Epithelial cell of proximal tubule (primary cell): ENCODE results near the gene CECR2. TPM values are rescaled to one million over a fixed set of nuclear protein-coding genes. Genes with fewer than 3 reads are reported as not detected.

Source experiments
- DNase-seq: peaks from one replicate; pipeline ENCODE4 v3.0.0-alpha.2; 2011; ENCODE audit warnings: low read depth
- H3K4me3 ChIP-seq: 2 replicates; pipeline ENCODE4 v1.5.1; 2011; ENCODE audit warnings: low read depth, mild to moderate bottlenecking, low read length
- total RNA-seq: library from RNA; depleted of rRNA; stranded (reverse); fragments of >200 nt; gene quantifications from 2 replicates; pipeline ENCODE4 v1.2.3, GENCODE V29; 2015
- TF ChIP-seq, protein P1 (sequence below): conservative IDR thresholded peaks from 2 replicates; pipeline ENCODE4 v1.5.1; 2012; ENCODE audit warnings: low read depth, mild to moderate bottlenecking, low read length

The CECR2 gene
- total RNA-seq, 1 donor from 2014 or later, result 3.7 TPM

- DNase-seq, result peak; percentile 22
- peak overlapping the region; percentile 39 for H3K4me3 ChIP-seq
Measured at GRCh38 chr22:17570851-17571631, 201.8 kb downstream of the CECR2 start.

GRCh38 chr22:17575151-17575550 lies 205.9 kb downstream of the CECR2 start:
- no peak overlapping the region for H3K4me3 ChIP-seq
- TF ChIP-seq, protein P1, sequence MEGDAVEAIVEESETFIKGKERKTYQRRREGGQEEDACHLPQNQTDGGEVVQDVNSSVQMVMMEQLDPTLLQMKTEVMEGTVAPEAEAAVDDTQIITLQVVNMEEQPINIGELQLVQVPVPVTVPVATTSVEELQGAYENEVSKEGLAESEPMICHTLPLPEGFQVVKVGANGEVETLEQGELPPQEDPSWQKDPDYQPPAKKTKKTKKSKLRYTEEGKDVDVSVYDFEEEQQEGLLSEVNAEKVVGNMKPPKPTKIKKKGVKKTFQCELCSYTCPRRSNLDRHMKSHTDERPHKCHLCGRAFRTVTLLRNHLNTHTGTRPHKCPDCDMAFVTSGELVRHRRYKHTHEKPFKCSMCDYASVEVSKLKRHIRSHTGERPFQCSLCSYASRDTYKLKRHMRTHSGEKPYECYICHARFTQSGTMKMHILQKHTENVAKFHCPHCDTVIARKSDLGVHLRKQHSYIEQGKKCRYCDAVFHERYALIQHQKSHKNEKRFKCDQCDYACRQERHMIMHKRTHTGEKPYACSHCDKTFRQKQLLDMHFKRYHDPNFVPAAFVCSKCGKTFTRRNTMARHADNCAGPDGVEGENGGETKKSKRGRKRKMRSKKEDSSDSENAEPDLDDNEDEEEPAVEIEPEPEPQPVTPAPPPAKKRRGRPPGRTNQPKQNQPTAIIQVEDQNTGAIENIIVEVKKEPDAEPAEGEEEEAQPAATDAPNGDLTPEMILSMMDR, result no peak
- DNase-seq, result no peak

More at GRCh38 chr22:17570851-17571631, 201.8 kb downstream of the CECR2 start:
- TF ChIP-seq, protein P1, result no peak

DNA sequence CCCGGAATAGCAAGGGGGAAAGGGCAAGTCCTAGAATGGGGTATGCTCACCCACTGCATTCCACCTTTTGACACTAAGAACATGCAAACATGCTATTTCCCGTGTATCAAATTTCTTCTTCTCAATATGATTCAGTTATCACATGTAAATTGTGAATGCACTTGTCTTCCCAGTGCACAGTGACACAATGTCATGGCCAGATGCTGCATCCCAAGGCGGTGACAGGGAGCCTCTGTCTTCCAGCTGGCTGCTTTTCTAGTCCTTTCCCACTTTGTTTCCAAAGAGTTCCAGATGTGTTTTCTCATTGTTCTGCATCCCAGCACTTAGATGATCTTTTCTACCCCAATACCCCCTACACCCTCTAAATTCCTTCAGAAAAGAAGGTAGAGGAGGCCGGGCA lies 206.4 kb downstream of the CECR2 start:
- no peak for DNase-seq
- TF ChIP-seq, protein P1, result no peak

DNA sequence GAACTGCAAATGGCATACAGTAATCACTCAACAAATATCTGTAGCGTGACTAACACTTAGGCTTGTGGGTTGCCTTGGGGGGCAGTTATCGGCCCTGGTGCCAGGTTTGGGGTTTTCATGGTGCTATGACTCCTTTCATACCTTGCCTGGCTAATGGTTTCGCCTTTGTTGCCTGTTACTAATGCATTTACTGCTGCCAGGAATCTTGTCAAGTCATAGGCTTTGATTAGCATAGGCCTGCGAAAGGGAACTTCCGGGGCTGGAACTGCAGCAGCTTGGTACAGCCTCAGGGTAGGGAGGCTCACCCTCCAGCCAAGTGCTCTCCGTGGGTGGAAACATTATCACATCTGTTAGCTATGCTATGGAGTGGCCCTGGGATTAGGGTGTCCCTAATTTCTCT lies 207.2 kb downstream of the CECR2 start:
- peak; percentile 80 for DNase-seq
- TF ChIP-seq, protein P1, result no peak

More for the DNA sequence above, 206.4 kb downstream of the CECR2 start:
- no peak overlapping the region for H3K4me3 ChIP-seq

GRCh38 chr22:17578136-17578754 lies 209.0 kb downstream of the CECR2 start:
- DNase-seq, result no peak
- no peak overlapping the region for H3K4me3 ChIP-seq
- TF ChIP-seq, protein P1, result no peak

More for the DNA sequence above, 207.2 kb downstream of the CECR2 start:
- no peak overlapping the region for H3K4me3 ChIP-seq

- TF ChIP-seq, protein P1, result no peak
Measured at GRCh38 chr22:17579535-17579981, 210.3 kb downstream of the CECR2 start.

More at GRCh38 chr22:17579535-17579981, 210.3 kb downstream of the CECR2 start:
- DNase-seq, result no peak
- H3K4me3 ChIP-seq, result no peak overlapping the region
